ENCODE data around the gene REP15. TPM values are rescaled to one million over a fixed set of nuclear protein-coding genes. Genes with fewer than 3 reads are reported as not detected.
"Not testable (repeated sequence)": the region's sequence is repeated elsewhere in the genome, so short reads cannot be mapped to it uniquely, and the experiment has no call there.

Gene REP15, protein sequence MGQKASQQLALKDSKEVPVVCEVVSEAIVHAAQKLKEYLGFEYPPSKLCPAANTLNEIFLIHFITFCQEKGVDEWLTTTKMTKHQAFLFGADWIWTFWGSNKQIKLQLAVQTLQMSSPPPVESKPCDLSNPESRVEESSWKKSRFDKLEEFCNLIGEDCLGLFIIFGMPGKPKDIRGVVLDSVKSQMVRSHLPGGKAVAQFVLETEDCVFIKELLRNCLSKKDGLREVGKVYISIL
- total RNA-seq (2021; fragmentation: NEBNext Ultra II Directional; extraction: Animal tissue kit (Norgen Biotek cat#: 25700)): 1 to 10 TPM; 2.1 to 2.9 (median 2.4) TPM
- long read RNA-seq: 0 reads

DNA sequence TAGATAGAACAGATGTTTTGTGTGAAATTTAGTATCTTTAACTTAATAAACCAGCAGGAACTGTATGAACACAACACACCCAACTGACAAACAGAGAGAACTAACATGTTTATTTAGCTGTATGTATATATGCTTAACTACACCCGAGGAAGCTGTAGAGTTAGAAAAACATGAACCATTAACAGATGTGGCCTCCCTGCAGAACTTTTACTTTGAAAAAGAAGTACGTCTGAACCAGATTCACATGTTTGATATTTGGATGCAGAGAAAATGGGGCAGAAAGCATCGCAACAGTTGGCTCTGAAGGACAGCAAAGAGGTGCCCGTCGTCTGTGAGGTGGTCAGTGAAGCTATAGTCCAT lies at the start of gene REP15:
REP15 (plus strand) TSS at position 155 of the 360 bp plus-strand sequence; CDS start at position 271, 116 bp downstream.
- peaks cover 15% of the 10 kb centered on the region; the same call in 1 of the 2 replicates for H3K36me3 Mint-ChIP-seq (ENCODE audit: low read depth)
- H3K4me1 Mint-ChIP-seq (ENCODE audit: low read depth): no peaks in the 10 kb centered on the region; the same call in 1 of the 2 replicates
- TF ChIP-seq, protein P1, sequence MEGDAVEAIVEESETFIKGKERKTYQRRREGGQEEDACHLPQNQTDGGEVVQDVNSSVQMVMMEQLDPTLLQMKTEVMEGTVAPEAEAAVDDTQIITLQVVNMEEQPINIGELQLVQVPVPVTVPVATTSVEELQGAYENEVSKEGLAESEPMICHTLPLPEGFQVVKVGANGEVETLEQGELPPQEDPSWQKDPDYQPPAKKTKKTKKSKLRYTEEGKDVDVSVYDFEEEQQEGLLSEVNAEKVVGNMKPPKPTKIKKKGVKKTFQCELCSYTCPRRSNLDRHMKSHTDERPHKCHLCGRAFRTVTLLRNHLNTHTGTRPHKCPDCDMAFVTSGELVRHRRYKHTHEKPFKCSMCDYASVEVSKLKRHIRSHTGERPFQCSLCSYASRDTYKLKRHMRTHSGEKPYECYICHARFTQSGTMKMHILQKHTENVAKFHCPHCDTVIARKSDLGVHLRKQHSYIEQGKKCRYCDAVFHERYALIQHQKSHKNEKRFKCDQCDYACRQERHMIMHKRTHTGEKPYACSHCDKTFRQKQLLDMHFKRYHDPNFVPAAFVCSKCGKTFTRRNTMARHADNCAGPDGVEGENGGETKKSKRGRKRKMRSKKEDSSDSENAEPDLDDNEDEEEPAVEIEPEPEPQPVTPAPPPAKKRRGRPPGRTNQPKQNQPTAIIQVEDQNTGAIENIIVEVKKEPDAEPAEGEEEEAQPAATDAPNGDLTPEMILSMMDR (IDR thresholded peaks at IDR 0.05): no peak
- no peaks in the 10 kb centered on the region for H3K9me3 Mint-ChIP-seq
- no peak within 1 kb of the TSS; the same call in 1 of the 2 replicates for H3K4me3 Mint-ChIP-seq
- peaks cover 1% of the 10 kb centered on the region; the same call in 1 of the 2 replicates for H3K27me3 Mint-ChIP-seq (ENCODE audit: insufficient read depth)
- H3K27ac Mint-ChIP-seq: no peak within 1 kb of the TSS
- DNase-seq: no peak

DNA sequence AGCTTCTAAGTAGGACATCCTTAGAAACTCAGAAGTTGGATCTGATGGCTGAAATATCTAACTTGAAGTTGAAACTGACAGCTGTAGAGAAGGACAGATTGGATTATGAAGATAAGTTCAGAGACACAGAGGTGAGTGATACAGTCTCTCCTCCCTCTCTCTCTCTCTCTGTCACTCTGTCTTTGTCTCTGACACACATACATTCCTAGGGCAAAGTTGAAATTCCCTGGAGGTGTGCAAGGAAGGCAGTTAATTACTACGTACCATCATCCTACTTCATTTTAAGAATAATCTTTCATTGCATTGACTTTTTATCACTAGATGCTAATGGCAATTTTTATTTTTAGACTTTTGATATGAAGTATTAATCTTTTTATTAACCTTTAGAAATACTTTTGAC lies 46.2 kb upstream of the REP15 start:
- no peaks in the 10 kb centered on the region for H3K27me3 Mint-ChIP-seq (ENCODE audit: insufficient read depth)
- H3K36me3 Mint-ChIP-seq (ENCODE audit: low read depth): peaks cover 20% of the 10 kb centered on the region
- no peak overlapping the region for H3K4me3 Mint-ChIP-seq
- TF ChIP-seq, protein P1 (IDR thresholded peaks at IDR 0.05): no peak
- H3K27ac Mint-ChIP-seq: no peak overlapping the region
- DNase-seq: no peak
- H3K4me1 Mint-ChIP-seq (ENCODE audit: low read depth): peaks cover 21% of the 10 kb centered on the region
- H3K9me3 Mint-ChIP-seq: no peaks in the 10 kb centered on the region

DNA sequence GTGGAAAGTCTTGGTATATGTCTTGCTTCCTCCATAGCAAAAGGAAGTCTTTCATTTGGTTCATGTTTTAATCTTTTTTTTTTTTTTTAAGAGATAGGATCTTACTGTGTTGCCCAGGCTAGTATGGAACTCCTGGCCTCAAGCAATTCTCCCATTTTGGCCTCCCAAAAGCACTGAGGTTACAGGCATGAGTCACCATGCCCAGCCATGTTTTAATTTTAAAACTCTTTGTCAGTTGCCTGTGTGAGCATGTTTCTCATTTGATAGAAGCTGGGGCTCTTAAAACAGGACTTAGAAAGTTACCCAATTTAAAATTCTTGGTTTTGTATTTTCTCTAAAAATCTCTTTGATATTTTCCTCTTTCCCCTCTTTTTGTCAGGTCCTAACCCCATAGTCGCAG lies 45.0 kb upstream of the REP15 start:
- Mint-ChIP-seq H3K9me3 (no peaks in the 10 kb centered on the region), H3K36me3 (ENCODE audit: low read depth) (peaks cover 20% of the 10 kb centered on the region), H3K4me1 (ENCODE audit: low read depth) (peaks cover 21% of the 10 kb centered on the region), H3K4me3 (no peak overlapping the region), H3K27me3 (ENCODE audit: insufficient read depth) (no peaks in the 10 kb centered on the region), H3K27ac (peak overlapping the region; percentile 9)
- peak; percentile 2 for DNase-seq
- TF ChIP-seq, protein P1 (IDR thresholded peaks at IDR 0.05): no peak

DNA sequence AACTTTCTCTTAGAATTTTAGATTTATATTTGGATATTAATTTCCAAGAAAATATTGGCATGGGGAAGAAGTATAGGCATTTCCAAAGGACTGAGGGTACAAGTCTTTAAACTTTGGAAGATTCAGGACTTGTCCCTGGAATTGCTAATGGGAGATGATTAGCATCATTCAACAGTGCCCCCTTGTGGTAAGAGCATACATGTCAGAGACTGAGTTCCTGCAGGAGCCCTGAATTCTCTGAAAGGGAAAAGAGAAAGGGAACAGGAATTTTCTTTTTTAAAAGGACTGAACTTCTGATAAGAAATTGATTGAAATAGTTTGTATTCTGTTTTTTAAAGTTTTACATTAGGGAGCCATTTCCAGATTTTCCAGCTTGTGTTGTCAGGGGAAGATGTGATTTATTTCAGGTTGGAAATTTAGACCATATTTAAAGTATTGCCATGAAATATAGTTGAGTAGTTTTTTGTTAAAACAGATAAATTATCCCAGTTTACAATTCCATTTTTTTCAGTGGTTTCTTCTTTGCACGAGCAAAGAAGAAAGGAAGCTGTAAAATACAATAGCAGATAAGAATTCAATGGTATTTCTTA lies 44.0 kb upstream of the REP15 start:
- peaks cover 21% of the 10 kb centered on the region for H3K4me1 Mint-ChIP-seq (ENCODE audit: low read depth)
- no peaks in the 10 kb centered on the region for H3K9me3 Mint-ChIP-seq
- TF ChIP-seq, protein P1 (IDR thresholded peaks at IDR 0.05): peak; percentile 97

DNA sequence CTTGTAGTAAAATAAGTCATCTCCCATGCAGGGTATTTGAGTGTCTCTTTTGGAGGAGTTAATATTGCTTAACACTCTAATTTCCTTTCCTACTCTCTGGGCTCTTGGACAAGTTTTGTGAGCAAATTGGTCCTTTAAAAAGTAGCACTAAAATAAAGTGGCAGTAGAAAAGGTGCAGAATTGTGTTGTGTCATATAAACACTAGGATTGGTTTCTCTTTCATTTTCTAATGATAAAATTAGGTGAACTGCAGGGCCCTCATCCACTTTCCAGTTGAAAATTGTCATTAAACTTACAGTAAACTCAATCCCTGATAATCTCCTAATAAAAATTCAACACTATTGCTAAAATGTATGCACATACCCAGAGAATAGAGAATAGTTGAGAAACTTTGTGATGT lies 42.6 kb upstream of the REP15 start:
- no peak overlapping the region for H3K4me3 Mint-ChIP-seq
- TF ChIP-seq, protein P1 (IDR thresholded peaks at IDR 0.05): no peak
- peaks cover 21% of the 10 kb centered on the region for H3K4me1 Mint-ChIP-seq (ENCODE audit: low read depth)
- H3K27me3 Mint-ChIP-seq (ENCODE audit: insufficient read depth): no peaks in the 10 kb centered on the region
- no peak overlapping the region; the same call in 1 of the 2 replicates for H3K27ac Mint-ChIP-seq
- peaks cover 24% of the 10 kb centered on the region for H3K36me3 Mint-ChIP-seq (ENCODE audit: low read depth)
- no peaks in the 10 kb centered on the region for H3K9me3 Mint-ChIP-seq
- DNase-seq: no peak

More for the DNA sequence above, 44.0 kb upstream of the REP15 start:
- Mint-ChIP-seq H3K36me3 (ENCODE audit: low read depth) (peaks cover 20% of the 10 kb centered on the region), H3K27ac (no peak overlapping the region), H3K27me3 (ENCODE audit: insufficient read depth) (no peaks in the 10 kb centered on the region), H3K4me3 (no peak overlapping the region)
- DNase-seq: peak; percentile 71

DNA sequence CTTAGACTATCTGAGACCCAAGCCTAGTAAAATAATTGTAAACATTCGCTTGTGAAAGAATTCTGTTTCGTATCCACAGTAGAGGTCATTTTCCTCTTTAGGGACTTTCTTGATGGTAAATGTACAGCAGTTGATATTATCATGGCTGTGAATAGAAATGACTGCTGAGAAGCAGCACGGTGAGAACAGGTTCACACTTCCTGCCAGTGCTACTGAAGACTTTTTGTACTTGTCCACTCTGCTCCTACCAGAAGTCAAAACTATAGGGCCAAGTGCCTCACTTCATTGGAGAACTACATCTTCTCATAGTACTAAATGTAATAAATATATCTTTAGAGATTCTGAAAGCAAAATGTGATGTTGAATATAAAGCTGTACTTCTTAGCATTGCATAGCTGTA lies 40.8 kb upstream of the REP15 start:
- H3K36me3 Mint-ChIP-seq (ENCODE audit: low read depth): peaks cover 27% of the 10 kb centered on the region
- H3K27ac Mint-ChIP-seq; H3K27me3 Mint-ChIP-seq (ENCODE audit: insufficient read depth); DNase-seq; H3K9me3 Mint-ChIP-seq; H3K4me3 Mint-ChIP-seq: not testable (repeated sequence)
- peaks cover 21% of the 10 kb centered on the region for H3K4me1 Mint-ChIP-seq (ENCODE audit: low read depth)

Measured in HFFc6 (cell line).